Gastroesophageal sphincter (tissue), 4 donors: ENCODE data around the gene DTNBP1. TPM values are rescaled to one million over a fixed set of nuclear protein-coding genes. Genes with fewer than 3 reads are reported as not detected.
"Not testable (repeated sequence)": the region's sequence is repeated elsewhere in the genome, so short reads cannot be mapped to it uniquely, and the experiment has no call there.

Experiments
- ATAC-seq: fragments of 150-250 bp; one replicate; pipeline ENCODE4 v1.9.1; 2016; ENCODE audit warnings: mild to moderate bottlenecking, moderate library complexity
- H3K27ac ChIP-seq, 4 donors: fragments of 200-600 bp; sonication (generic) in 3 of 4; 1 replicate in 3 of 4; 2 replicates in 1 of 4; pipeline ENCODE4 v1.5.1; 2016 to 2019
- H3K27me3 ChIP-seq: fragments of 200-600 bp; sonication (generic); one replicate; pipeline ENCODE4 v1.5.1; 2019
- H3K36me3 ChIP-seq, 2 donors: fragments of 200-600 bp; sonication (generic); one replicate each; pipeline ENCODE4 v1.5.1; 2019; ENCODE audit warnings: control low read depth in 1 of 2
- H3K4me1 ChIP-seq, 3 donors: fragments of 200-600 bp; sonication (generic); 1 replicate in 2 of 3; 2 replicates in 1 of 3; pipeline ENCODE4 v1.5.1; 2016 to 2019; ENCODE audit warnings: control low read depth in 2 of 3
- H3K4me3 ChIP-seq, 2 donors: fragments of 200-600 bp; sonication (generic); one replicate each; pipeline ENCODE4 v1.5.1; 2019; ENCODE audit warnings: mild to moderate bottlenecking in 1 of 2, moderate library complexity in 1 of 2
- H3K9me3 ChIP-seq, 3 donors: fragments of 200-600 bp; sonication (generic); one replicate each; pipeline ENCODE4 v1.5.1; 2017 to 2019; ENCODE audit warnings: control low read depth in 2 of 3
- EP300 ChIP-seq: sonication (generic); formaldehyde crosslinking; IDR thresholded peaks from one replicate; pipeline ENCODE4 v1.6.1; 2017; ENCODE audit warnings: antibody characterized with exemption, mild to moderate bottlenecking
- POLR2A ChIP-seq, 2 donors: fragments of 450-650 bp; IDR thresholded peaks; one replicate each; pipeline ENCODE4 v1.6.1; 2017; ENCODE audit warnings: antibody characterized with exemption in 2 of 2, mild to moderate bottlenecking in 2 of 2, moderate library complexity in 1 of 2
- POLR2AphosphoS5 ChIP-seq: sonication (generic); formaldehyde crosslinking; IDR thresholded peaks from one replicate; pipeline ENCODE4 v1.6.1; 2017; ENCODE audit warnings: antibody characterized with exemption
- WGBS, 2 donors: methylation state at CpG; one replicate each; pipeline ENCODE4 v1.1.5; 2018; ENCODE audit warnings: low coverage in 1 of 2; 5-methylcytosine and 5-hydroxymethylcytosine counted together
- total RNA-seq, 4 donors: library from RNA; depleted of rRNA; stranded (reverse); fragments of >200 nt; gene quantifications; one replicate each; pipeline ENCODE4 v1.1.0, GENCODE V29; 2016
- TF ChIP-seq, protein P1 (sequence below), 4 experiments: fragments of 200-600 bp in 2 of 4; fragments of 450-650 bp in 2 of 4; sonication (generic) in 1 of 4; IDR thresholded peaks; one replicate each; pipeline ENCODE4 v1.5.1; 2017 to 2019; ENCODE audit warnings: antibody characterized with exemption in 4 of 4, mild to moderate bottlenecking in 2 of 4, moderate library complexity in 2 of 4

The DTNBP1 gene
- total RNA-seq, 4 donors from 2014 or later, result 14.4 to 20.2 (median 16.9) TPM

DNA sequence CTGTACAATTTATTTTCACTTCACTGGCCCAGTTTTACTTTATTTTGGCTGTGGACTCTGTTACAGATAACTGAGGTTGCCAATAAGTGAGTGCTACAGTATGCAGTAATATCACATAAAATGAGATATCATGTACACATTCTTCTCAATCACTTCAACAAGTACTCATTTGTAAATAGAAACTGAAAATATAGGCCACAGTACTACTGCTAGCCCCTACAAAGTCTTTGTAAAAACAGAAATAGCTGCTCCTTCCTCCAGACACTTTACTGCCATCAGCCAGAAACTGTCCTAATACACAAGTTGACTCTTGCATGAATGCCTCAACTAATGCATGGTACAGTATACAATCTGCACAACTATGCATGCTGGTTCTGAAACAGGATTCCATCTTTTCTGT lies 9.2 kb downstream of the DTNBP1 start:
- TF ChIP-seq, protein P1, sequence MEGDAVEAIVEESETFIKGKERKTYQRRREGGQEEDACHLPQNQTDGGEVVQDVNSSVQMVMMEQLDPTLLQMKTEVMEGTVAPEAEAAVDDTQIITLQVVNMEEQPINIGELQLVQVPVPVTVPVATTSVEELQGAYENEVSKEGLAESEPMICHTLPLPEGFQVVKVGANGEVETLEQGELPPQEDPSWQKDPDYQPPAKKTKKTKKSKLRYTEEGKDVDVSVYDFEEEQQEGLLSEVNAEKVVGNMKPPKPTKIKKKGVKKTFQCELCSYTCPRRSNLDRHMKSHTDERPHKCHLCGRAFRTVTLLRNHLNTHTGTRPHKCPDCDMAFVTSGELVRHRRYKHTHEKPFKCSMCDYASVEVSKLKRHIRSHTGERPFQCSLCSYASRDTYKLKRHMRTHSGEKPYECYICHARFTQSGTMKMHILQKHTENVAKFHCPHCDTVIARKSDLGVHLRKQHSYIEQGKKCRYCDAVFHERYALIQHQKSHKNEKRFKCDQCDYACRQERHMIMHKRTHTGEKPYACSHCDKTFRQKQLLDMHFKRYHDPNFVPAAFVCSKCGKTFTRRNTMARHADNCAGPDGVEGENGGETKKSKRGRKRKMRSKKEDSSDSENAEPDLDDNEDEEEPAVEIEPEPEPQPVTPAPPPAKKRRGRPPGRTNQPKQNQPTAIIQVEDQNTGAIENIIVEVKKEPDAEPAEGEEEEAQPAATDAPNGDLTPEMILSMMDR (IDR thresholded peaks at IDR 0.05), result no peak
- TF ChIP-seq POLR2AphosphoS5, result no peak
- TF ChIP-seq POLR2A (IDR thresholded peaks at IDR 0.05), result no peak
- no peak for TF ChIP-seq EP300
- Histone ChIP-seq H3K9me3 (no peaks in the 10 kb centered on the region), H3K27me3 (no peaks in the 10 kb centered on the region), H3K4me3 (no peak overlapping the region), H3K27ac (no peak overlapping the region), H3K36me3 (peaks cover 0 to 20% of the 10 kb centered on the region in 2 donors), H3K4me1 (peaks cover 0 to 28% (median 0%) of the 10 kb centered on the region in 3 donors)
- ATAC-seq, result no peak

DNA sequence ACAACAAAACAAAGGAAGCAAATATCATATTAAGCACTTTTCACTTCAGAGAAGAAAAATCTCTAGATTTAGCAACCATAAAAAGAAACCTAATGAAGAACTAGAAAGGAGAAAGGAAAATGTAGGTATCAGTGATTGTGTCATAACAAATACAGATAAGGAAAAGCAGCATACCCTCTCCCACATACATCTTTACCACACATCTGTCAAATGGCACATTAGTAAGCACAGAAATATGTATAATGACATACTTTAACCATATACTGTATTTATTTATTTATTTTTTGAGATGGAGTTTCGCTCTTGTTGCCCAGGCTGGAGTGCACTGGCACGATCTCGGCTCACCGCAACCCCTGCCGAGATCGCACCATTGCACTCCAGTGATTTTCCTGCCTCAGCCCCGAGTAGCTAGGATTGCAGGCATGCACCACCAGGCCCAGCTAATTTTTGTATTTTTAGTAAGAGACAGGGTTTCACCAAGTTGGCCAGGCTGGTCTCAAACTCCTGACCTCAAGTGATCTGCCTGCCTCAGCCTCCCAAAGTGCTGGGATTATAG lies 12.7 kb downstream of the DTNBP1 start:
- H3K9me3 ChIP-seq, H3K27me3 ChIP-seq, H3K27ac ChIP-seq, H3K4me3 ChIP-seq, ATAC-seq: not testable (repeated sequence)
- 76 to 92% methylated on average over 2 to 7 of the region's 7 CpGs for WGBS, 2 donors
- Histone ChIP-seq H3K36me3 (peaks cover 0 to 25% of the 10 kb centered on the region in 2 donors), H3K4me1 (peaks cover 0 to 12% (median 0%) of the 10 kb centered on the region in 3 donors)

DNA sequence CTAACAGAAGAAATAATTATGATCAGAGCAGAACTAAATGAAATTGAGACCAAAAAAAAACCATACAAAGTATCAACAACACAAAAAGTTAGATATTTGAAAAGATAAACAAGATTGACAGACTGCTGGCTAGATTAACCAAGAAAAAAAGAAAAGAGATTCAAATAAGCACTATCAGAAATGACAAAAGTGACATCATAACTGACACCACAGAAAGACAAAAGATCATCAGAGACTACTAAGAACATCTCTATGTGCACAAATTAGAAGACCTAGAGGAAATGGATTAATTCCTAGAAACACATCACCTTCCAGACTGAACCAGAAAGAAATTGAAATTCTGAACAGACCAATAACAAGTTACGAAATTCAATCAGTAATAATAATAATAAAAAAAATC lies 17.9 kb downstream of the DTNBP1 start:
- Histone ChIP-seq H3K9me3 (peaks cover 0 to 23% (median 2%) of the 10 kb centered on the region in 3 donors), H3K4me1 (no peaks in the 10 kb centered on the region), H3K27me3 (no peaks in the 10 kb centered on the region), H3K36me3 (peaks cover 0 to 29% of the 10 kb centered on the region in 2 donors), H3K4me3 (no peak overlapping the region), H3K27ac (no peak overlapping the region)
- 100% methylated on average over 1 of the region's 1 CpG for WGBS, 2 donors
- TF ChIP-seq EP300 (no peak), POLR2A (IDR thresholded peaks at IDR 0.05) (no peak), POLR2AphosphoS5 (no peak)
- TF ChIP-seq, protein P1 (IDR thresholded peaks at IDR 0.05), result no peak
- ATAC-seq, result no peak

DNA sequence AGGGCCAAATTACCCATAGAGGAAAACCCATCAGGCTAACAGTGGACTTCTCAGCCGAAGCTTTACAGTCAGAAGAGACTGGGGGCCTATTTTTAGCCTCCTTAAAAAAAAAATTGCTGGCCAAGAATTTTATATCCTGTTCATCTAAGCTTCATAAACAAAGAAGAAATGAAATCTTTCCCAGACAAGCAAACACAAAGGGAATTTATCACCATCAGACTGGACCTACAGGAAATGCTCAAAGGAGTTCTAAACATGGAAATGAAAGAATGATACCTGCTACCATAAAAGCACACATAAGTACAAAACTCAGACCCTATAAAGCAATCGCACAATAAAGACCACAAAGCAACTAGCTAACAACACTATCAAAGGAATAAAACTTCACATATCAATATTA lies 19.3 kb downstream of the DTNBP1 start:
- H3K36me3 ChIP-seq, result peaks cover 0 to 25% of the 10 kb centered on the region in 2 donors
- TF ChIP-seq POLR2A (IDR thresholded peaks at IDR 0.05), result no peak
- TF ChIP-seq EP300, result no peak
- TF ChIP-seq, protein P1 (IDR thresholded peaks at IDR 0.05), result no peak
- no peak for TF ChIP-seq POLR2AphosphoS5
- ATAC-seq, result no peak
- no peaks in the 10 kb centered on the region for H3K27me3 ChIP-seq
- H3K9me3 ChIP-seq, result peaks cover 0 to 29% (median 2%) of the 10 kb centered on the region in 3 donors
- no peaks in the 10 kb centered on the region for H3K4me1 ChIP-seq
- WGBS, 2 donors, result 88% methylated on average over 2 of the region's 2 CpGs
- no peak overlapping the region for H3K4me3 ChIP-seq
- no peak overlapping the region for H3K27ac ChIP-seq

DNA sequence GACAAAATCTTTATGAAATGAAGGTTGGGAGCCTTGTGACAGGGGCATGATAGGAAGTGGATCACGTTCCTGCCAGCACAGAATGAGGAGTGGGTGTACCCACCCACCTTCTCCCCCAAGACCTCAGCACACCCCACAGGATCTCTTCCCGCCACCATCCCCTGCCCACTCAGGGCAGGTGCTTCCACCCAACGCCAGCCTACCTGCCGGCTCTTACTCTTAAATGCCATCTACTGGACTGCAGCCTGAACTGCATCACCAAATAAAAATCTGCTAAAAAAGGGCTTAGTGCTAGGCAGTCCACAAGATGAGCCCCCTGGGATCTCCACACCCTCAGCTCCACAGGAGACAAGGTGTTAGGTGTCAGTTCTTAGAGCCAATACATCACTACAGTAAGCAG lies 20.6 kb downstream of the DTNBP1 start:
- H3K36me3 ChIP-seq, result peaks cover 0 to 37% of the 10 kb centered on the region in 2 donors
- no peak overlapping the region for H3K27ac ChIP-seq
- no peaks in the 10 kb centered on the region for H3K4me1 ChIP-seq
- WGBS, 2 donors, result 60 to 82% methylated on average over 1 to 4 of the region's 4 CpGs
- ATAC-seq, result no peak
- no peaks in the 10 kb centered on the region for H3K27me3 ChIP-seq
- TF ChIP-seq, protein P1 (IDR thresholded peaks at IDR 0.05), result no peak
- TF ChIP-seq EP300 (no peak), POLR2AphosphoS5 (no peak), POLR2A (IDR thresholded peaks at IDR 0.05) (no peak)
- no peak overlapping the region for H3K4me3 ChIP-seq
- peaks cover 0 to 30% (median 2%) of the 10 kb centered on the region in 3 donors for H3K9me3 ChIP-seq
